GM12865 (cell line): ENCODE measurements around the gene SMIM22.

Source experiments
- DNase-seq: peaks from one replicate; pipeline ENCODE4 v3.0.0; 2010; ENCODE audit warnings: low read depth
- H3K4me3 ChIP-seq: 2 replicates; pipeline ENCODE4 v1.5.1; 2011; ENCODE audit warnings: mild to moderate bottlenecking, low read depth, low read length, control low read depth
- TF ChIP-seq, protein P1 (sequence below): IDR thresholded peaks from 2 replicates; pipeline ENCODE4 v1.5.1; 2011; ENCODE audit warnings: low read length, control low read depth, low read depth, inconsistent platforms; ENCODE audit not compliant: insufficient read depth; ENCODE audit errors: missing control alignments

The SMIM22 gene

GRCh38 chr16:4811242-4811641 is 16.1 kb downstream of the SMIM22 start:
- DNase-seq: no peak
- TF ChIP-seq, protein P1, sequence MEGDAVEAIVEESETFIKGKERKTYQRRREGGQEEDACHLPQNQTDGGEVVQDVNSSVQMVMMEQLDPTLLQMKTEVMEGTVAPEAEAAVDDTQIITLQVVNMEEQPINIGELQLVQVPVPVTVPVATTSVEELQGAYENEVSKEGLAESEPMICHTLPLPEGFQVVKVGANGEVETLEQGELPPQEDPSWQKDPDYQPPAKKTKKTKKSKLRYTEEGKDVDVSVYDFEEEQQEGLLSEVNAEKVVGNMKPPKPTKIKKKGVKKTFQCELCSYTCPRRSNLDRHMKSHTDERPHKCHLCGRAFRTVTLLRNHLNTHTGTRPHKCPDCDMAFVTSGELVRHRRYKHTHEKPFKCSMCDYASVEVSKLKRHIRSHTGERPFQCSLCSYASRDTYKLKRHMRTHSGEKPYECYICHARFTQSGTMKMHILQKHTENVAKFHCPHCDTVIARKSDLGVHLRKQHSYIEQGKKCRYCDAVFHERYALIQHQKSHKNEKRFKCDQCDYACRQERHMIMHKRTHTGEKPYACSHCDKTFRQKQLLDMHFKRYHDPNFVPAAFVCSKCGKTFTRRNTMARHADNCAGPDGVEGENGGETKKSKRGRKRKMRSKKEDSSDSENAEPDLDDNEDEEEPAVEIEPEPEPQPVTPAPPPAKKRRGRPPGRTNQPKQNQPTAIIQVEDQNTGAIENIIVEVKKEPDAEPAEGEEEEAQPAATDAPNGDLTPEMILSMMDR: no peak
- H3K4me3 ChIP-seq: no peak overlapping the region

DNA sequence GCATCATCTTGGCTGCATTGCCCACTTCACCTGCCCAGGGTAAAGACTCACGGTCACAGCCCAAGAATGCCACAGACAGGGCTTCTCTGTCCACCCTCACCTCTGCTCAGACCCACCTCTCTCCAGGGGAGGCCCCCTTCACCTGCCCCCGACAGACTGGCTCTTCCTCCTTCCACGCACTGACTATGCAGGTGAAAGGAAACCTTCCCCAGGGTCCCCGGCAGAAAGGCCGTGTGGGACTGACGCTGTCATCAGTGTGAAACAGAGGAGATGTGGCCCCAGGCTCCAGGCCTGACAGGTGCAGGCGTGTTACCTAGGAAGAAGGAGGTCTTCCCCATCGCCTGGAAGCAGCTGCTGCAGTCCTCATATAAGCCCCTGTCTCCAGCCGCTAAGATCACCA is 16.6 kb downstream of the SMIM22 start:
- no peak for DNase-seq

DNA sequence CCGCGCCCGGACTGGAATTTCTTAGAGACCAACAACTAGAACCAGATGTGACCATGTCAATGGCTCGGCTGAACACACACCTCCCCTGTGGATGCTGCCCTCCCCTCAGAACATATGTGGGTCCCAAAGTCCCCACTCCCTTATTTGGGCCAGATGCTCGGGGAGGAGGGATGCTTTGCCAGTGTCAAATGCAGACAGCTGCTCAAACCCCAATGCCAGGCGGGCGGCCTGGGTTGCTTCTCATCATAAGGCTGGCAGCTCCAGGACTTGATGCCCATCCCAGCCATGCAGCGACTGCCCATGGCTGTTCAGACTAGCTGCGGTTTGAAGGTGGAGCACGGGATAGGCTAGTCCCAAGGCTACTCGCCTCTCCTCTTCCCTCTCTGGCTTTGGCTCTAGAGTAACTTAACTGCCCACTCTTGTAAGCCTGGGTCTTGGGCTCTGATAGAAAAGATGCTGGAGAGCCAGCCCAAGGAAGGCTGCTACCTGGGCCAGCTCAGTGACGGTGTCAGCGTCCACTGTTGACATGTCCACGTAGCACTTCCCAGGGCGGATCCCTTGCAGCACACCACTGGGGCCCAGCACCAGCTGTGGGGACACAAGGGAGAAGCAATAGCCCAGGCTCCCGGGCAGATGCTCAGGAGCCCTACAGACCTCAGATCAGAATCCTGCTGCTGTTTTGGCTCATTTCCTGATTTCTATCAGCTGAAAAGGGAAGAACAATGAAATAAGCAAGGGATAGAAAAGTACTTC is 18.3 kb downstream of the SMIM22 start:
- TF ChIP-seq, protein P1: no peak
- no peak overlapping the region for H3K4me3 ChIP-seq
- no peak for DNase-seq

More for the DNA sequence above, 16.6 kb downstream of the SMIM22 start:
- TF ChIP-seq, protein P1: no peak
- no peak overlapping the region for H3K4me3 ChIP-seq

DNA sequence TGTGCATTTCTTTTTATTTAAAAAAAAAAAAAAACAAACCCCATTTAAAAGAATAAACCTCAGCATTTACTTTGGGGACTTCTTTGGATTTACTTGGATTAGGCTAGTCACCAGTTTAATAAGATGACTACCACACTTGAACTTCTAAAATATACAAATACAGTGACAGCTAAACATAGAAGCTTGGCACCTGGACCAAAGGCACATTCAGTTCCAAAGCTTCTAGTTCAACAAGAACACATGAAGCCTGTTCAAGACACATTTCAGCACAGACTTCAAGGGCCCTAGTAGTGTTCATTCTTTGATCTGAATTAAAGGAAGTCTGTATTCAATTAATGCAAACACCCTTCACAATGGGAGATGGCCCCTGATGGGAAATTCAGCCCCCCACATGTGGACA is 18.9 kb downstream of the SMIM22 start:
- no peak overlapping the region for H3K4me3 ChIP-seq
- DNase-seq: no peak
- TF ChIP-seq, protein P1: no peak

DNA sequence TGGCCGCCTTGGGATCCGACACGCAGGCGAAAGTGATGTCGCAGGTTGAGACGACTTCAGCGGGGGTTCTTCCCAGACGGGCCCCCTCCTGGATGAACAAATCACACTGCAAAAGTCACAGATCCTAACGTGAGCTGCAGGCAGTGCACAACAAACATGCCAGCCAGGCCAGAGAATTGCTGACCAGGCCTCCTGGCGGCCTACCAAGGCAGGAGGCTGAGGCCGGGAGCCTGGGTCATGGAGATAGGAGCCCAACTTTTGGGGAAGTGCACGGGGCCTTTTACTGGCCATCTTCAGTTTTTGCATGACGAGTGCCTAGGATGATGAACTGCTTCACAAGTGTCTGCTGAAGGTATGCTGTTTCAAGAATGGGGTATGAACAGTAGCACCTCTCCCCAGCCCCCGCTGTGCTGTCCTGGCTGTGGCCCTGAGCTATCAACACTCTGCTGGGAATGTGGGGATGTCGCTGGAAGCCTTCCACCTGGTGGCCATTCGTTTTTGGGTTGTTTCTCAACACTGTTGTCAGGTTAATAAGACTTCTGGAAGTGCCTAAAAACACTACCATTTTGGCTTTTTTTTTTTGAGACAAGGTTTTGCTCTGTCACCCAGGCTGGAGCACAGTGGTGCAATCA is 19.5 kb downstream of the SMIM22 start:
- no peak for DNase-seq
- H3K4me3 ChIP-seq: no peak overlapping the region
- TF ChIP-seq, protein P1: no peak

DNA sequence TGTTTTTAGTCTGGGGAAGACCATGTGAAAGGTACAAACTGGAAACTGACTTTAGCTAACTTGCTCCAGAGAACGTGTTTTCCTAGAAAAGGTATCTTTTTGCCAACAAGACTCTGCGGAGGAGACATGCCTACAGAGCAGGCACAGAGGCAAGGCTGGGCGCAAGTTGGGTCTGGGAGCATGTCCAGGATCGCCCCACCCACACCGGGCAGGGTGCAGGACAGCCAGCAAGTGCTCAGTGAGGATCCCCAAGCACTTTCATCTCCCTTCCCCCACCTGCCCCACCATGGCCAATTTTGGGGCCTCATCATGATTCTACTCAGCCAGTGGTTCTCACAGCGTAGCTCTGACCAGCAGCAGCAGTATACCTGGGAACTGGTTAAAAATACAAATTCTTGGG is 25.5 kb downstream of the SMIM22 start:
- TF ChIP-seq, protein P1: no peak
- no peak overlapping the region for H3K4me3 ChIP-seq
- no peak for DNase-seq

GRCh38 chr16:4825196-4825595 is 30.0 kb downstream of the SMIM22 start:
- TF ChIP-seq, protein P1: no peak
- no peak overlapping the region for H3K4me3 ChIP-seq
- DNase-seq: no peak
